Stimulated activated CD4-positive, alpha-beta T cell treated with anti-CD3 and anti-CD28 coated beads, Interleukin-2, amount 100 ng/mL, for 48 hours (primary cell): Measurements from ENCODE around the gene YTHDC1.
"Not testable (repeated sequence)": the region's sequence is repeated elsewhere in the genome, so short reads cannot be mapped to it uniquely, and the experiment has no call there.

Experiments
- DNase-seq, 2 donors: peaks; one replicate each; pipeline ENCODE4 v3.0.0-alpha.2; 2020

The YTHDC1 gene

DNA sequence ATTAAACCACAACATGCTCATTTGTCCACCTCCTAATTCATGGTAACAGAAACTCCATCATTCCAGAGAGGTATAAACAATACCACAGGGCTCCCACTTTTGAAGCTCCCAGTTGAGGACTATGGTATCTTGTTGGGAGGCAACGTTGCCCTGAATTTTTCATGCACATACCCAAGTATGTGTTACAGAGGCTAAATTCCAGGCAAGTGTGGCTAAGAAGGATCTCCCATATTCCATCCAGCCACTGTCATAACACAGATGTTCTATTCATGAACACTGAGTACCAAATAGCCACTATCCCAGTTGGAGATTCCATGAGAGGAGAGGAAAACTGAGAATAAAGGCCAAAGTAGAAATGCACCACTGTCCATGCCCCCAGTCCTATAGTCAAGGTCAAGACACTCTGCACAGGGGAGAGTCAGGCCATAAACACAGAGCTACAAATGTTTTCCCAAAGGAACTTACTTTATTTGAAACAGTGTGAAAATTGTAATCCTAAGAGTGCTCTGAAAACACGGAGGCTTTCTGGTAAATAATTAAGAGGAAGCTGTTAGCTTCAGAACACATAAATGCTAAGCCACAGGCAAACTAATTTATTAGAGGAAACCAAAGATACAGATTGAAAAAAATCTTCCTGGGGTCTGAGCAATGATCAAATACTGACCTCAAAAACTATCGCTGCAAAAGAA, 62.0 kb downstream of the YTHDC1 start:
- DNase-seq = no peak

DNA sequence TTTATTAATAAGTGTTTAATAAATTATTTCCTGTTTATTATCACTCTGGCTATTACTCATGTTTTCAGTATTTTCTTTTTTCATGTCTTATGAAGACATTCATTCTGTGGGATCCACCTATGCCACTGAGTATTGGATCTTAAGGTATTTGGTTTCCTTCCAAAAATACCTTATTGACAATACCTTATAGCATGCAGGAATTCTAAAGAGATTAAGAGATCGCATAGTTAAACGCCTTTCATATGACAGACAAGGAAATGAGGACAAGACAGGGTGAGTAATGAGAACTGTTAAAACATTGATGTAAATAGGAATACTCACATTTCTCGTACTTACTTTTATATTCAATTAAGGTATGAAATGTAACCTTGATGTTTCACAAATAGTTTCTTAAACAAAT, 66.2 kb downstream of the YTHDC1 start:
- no peak for DNase-seq

DNA sequence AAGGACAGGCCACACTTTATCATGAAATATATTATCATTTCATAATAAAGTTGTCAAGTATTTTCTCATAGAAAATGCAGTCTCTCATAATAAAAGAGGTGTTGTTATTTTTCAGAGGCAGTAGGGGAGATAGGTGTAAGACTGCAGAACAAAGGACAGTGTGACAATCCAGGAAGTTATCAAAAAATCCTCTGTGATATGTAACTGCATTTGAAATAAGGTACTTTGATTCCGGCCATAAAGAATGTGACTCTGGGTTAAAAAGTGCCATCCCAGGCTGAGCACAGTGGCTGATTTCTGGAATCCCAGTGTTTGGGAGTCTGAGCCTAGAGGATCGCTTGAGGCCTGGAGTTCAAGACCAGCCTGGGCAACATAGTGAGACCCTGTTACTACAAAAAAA, 66.8 kb downstream of the YTHDC1 start:
- DNase-seq = no peak

DNA sequence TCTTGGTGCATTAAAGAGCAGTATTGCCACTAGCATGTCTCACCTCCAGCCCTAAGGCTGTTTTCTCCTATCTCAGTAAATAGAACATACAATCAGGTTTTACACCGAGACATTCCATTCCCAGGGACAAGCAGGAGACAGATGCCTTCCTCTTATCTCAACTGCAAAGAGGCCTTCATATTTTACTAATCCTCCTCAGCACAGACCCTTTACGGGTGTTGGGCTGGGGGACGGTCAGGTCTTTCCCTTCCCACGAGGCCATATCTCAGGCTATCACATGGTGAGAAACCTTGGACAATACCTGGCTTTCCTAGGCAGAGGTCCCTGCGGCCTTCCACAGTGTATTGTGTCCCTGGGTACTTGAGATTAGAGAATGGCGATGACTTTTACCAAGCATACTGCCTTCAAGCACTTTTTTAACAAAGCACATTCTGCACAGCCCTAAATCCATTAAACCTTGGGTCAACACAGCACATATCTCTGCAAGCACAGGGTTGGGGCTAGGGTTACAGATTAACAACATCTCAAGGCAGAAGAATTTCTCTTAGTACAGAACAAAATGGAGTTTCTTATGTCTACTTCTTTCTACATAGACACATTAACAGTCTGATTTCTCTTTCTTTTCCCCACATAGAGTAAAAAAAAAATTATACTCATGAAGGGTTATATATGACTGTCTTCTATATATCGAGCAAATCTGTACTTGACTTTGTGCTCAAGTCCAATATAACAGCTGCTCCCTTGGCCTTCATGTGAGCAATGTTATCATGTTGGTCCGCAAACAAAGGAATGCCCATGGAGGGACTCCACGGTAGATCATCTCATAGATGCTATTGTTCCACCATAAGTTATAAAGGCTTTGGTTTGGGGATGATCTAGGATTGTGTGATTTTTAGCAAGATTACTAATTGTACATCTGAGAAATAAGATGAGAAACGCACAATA, 67.8 kb downstream of the YTHDC1 start:
- not testable (repeated sequence) for DNase-seq

DNA sequence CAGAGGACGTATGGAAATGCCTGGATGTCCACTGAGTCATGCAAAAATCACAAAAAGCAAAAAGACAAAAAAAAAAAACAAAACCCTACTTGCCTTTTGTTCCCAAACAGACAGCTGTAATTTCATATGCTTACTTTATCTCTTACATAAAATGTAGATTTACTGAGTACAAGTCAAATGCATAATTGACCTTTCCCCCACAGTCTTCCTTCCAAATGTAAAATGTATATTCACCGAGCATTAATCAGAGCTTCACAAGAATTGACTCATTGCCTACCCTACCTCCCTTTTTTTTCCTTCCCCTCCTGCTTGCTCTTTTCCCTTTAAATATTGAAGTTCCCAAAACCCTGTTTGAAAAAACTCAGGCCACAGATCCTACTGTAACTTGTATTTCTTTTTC, 71.9 kb downstream of the YTHDC1 start:
- DNase-seq = no peak

DNA sequence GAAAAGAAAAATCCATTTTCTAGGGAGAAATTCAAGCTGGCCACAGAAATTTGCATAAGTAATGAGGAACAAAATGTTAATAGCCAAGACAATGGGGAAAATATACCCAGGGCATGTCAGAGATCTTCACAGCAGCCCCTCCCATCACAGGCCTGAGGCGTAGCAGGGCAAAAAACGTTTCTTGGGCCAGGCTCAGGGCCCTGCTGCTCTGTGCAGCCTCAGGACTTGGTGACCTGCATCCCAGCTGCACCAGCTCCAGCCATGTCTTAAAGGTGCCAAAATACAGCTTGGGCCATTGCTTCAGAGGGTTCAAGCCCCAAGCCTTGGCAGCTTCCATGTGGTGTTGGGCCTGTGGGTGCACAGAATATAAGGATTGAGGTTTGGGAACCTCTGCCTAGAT, 72.3 kb downstream of the YTHDC1 start:
- no peak for DNase-seq

DNA sequence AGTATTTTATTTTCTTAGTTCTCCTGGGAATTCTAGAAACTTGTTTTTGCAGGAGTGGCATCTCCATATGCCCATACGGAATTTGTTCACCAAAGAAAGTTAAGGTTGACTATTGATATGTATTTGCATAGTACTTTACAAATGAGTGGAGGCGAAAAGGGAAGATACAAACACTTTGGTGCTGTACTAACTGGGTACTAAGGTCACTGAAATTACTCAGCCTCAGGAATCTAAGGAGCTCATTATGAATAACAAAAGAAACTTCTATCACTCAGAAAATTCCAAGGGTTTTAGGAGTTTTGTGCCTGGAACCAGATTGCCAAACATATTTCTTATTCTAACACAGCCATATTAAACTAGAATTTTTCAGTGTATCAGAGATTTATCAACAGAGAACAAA, 77.0 kb downstream of the YTHDC1 start:
- DNase-seq = no peak

DNA sequence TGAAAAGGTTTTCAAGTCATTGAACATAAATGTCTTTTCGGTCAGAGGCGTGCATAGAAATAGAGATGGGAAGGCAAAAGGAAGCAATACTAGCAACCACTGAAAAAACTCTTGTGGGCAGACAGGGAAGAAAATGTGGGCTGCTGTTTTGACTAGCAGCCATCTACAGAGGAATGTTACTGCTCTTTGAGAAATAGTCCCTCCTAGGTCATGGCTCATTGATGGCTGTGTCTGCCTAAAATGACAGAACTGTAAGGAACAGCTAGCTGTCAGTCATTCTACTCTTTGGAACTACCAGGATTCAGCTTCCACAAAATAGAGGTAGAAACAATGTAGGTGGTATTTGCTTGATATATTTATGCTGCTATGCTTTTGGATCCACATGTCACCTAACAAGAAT, 77.5 kb downstream of the YTHDC1 start:
- DNase-seq = no peak

DNA sequence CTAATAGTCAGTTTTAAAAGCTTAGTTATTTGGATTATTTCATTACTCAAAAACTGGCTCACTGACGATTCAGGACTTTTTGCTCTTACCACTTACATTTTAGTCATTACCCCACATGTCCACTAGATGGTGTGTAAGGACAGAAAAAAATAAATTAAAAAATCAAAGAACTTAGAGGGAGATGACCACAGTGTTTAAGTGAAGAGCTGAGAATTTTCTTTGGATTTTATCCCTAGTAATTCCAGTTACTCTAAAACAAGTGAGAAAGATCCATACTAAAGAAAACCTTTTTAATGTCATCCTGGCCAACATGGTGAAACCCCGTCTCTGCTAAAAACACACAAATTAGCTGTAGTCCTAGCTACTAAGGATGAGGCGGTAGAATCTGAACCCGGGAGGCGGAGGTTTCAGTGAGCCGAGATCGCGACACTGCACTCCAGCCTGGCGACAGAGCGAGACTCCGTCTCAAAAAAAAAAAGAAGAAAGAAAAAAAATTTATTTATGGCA, 78.0 kb downstream of the YTHDC1 start:
- no peak for DNase-seq

DNA sequence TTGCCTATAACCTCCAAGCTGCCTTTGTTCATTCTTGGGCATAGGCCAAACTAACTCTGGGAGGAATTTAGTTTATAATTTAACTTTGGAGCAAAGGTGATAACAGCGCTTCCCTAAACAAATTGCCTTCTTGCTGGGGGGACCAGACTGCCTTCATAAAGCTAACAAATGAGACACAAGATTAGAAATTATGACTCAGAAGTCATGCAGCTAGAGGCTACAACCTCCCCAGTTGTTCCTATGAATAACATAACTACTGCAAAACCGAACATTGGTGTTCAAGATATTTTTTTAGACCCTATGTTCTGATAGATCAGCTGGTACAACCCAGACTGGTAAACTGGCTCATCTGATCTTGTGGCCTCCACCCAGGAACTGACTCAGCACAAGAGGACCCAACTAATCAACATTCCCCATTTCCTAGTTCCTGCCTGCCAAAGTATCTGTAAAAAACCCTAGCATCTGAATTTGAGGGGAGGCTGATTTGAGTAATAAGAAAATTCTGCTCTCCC, 82.4 kb downstream of the YTHDC1 start:
- DNase-seq = no peak

DNA sequence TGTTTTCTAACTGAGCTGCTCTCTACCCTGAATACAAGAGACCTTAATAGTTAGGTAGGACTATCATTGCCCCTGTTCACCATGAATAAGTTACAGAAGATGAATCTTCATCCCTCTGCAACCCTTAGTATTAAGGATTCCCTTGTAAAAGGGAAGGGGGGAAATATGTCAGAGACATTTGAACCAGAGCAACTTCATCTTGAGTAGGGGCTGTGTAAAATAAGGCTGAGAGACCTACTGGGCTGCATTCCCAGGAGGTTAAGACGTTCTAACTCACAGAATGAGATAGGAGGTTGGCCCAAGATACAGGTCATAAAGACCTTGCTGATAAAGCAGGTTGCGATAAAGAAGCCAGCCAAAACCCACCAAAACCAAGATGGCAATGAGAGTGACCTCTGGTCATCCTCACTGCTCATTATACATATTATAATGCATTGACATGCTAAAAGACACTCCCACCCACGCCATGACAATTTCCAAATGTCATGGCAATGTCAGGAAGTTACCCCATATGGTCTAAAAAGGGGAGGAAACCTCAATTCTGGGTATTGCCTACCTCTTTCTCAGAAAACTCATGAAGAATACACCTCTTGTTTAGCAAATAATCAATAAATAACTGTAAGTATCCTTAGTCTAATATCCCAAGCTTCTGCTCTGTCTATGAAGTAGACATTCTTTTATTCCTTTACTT, 84.9 kb downstream of the YTHDC1 start:
- DNase-seq = no peak
